Fibroblast of skin of scalp (primary cell): Measurements from ENCODE around the gene MIX23. TPM values are rescaled to one million over a fixed set of nuclear protein-coding genes. Genes with fewer than 3 reads are reported as not detected.

ENCODE experiments used
- DNase-seq: peaks from one replicate; pipeline ENCODE4 v3.0.0-alpha.2; 2013
- polyA plus RNA-seq, 2 experiments: library from polyadenylated mRNA; unstranded; fragments of 120-200 nt; gene quantifications; one replicate each; pipeline ENCODE4 v1.2.1, GENCODE V29; 2013; ENCODE audit not compliant: insufficient read length in 2 of 2

The MIX23 gene
- 41.1 TPM for polyA plus RNA-seq (2013, experiment 1 of 2; ENCODE audit: insufficient read length)
- polyA plus RNA-seq (2013, experiment 2 of 2; ENCODE audit: insufficient read length), result 41.6 TPM

DNA sequence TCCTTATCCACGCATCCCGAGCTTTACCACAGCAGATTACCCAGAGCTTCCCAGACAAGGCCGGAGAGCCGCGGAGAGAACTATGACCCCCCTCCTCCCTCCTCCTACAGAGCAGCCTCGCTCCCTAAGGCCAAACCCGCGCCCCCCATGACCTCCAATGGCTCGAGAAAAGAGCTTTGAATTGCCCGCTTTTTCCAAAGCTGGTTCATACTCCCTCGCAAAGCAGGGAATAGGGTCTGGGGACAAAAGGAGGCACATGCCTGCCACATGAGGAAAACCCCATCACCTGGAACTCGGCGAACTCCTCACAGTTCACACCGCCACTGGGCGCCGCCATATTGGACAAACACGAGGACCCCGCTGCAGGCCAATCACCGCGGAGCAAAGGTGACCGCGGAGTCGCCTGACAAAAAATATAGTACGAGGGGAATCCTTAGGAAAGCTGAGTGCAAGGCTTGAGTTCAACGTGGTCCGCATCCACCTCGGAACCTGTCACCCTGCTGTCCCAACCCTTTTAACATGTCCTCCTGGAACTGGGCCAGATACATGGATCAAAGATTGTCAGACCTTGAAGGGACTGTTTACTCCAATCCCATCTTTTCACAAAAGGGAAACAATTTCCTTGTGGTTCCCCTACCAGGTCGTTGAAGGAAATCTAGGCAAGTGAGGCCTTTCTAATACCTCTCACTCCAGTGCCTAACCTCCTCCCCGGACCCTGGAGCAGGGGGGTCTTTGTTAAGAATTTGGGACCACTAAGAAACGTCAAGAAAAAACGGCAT is at the start of gene MIX23:
Gene MIX23, minus strand, starts transcription at position 344 of the 779 bp plus-strand sequence. Its CDS starts 7 bp downstream, at position 337.
- peak; percentile 89 for DNase-seq

- DNase-seq, result no peak
Measured at GRCh38 chr3:122430371-122430770, 47.3 kb upstream of the MIX23 start.

DNA sequence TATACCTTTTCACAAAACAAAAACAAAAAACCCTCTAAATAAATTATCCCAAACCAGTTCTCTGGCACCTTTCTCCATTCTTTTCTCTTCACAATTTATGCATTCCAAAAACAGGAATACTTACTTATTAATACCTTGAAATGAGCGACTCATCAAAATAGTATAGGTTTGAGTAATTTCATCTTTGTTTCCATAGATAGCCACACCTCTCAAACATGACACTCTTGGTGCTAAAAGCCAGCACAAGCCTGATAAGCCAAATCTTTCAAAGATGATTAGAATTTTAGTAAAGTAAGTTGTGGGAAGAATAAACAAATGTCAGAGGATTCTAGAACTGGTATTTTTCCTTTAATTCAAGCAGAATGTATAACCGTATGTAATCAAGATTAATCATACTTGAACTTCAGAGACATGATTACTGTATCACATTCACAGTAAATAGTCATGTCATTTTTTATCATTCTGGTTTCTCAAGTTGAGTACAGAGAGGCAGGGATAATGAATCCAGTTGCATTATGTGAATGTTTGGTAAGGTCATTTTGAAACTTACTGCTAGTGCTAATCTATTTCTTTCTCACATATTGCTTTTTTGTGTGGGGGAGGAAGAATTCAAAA is 44.9 kb upstream of the MIX23 start:
- DNase-seq, result no peak

GRCh38 chr3:122421836-122422235 is 38.8 kb upstream of the MIX23 start:
- no peak for DNase-seq

GRCh38 chr3:122421101-122421500 is 38.1 kb upstream of the MIX23 start:
- DNase-seq, result no peak

GRCh38 chr3:122416966-122417365 is 33.9 kb upstream of the MIX23 start:
- no peak for DNase-seq

GRCh38 chr3:122415762-122416654 is 33.0 kb upstream of the MIX23 start, which contains the start of gene WDR5B:
Gene WDR5B (minus strand): TSS chr3:122416062. CDS start chr3:122415528, 534 bp downstream.
- peak; percentile 97 for DNase-seq

DNA sequence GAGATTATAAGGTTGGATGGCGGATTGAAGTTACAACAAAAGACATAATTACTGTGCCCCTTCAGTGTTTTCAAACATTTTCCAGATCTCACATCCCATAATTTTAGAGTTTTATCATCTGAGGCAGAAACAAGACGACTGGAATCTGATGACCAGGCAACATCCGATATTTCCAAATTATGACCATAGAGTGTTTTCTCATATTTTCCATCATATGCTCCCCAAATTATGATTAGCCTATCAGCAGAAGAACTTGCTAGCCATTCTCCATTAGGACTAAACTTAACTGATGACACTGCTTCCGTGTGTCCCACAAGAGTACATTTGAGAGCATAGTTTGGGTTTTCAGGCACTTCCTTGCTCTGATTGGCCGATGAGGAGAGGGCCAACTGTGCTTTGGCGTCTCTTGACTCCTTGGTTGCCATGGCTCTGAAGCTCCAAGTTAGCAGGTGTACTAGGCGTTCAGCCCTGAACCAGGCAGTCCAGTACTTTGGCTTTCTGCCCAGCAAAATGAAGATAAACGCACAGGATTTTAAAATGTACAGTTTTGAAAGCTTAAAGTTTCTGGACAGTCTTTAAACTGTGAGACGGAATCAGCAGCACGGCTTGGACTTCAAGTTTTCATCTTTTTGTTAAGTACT is 32.2 kb upstream of the MIX23 start:
- peak; percentile 23 for DNase-seq

GRCh38 chr3:122414391-122414790 is 31.4 kb upstream of the MIX23 start:
- DNase-seq, result no peak

GRCh38 chr3:122410639-122411038 is 27.6 kb upstream of the MIX23 start:
- DNase-seq, result no peak

- DNase-seq, result no peak
Measured at GRCh38 chr3:122410111-122410510, 27.1 kb upstream of the MIX23 start.

DNA sequence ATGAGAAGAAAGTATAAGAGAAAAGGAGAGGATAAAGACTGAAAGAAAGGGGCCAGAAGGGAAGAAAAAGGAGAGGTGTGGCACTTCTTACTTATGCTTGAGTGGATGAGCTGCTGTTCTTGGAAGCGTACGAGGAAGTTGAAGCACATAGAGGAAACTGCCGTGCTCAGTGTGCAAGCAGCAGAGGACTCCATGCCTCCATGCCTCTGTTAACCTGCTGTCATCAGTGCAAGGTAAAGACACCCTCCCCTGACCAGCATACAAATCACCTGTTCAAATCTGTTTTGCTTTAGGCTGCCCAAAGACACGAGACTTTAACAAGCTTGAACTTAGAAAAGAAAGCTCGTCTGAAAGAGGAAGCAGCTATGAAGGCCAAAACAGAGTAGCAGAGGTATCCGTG is 26.4 kb upstream of the MIX23 start:
- DNase-seq, result no peak

DNA sequence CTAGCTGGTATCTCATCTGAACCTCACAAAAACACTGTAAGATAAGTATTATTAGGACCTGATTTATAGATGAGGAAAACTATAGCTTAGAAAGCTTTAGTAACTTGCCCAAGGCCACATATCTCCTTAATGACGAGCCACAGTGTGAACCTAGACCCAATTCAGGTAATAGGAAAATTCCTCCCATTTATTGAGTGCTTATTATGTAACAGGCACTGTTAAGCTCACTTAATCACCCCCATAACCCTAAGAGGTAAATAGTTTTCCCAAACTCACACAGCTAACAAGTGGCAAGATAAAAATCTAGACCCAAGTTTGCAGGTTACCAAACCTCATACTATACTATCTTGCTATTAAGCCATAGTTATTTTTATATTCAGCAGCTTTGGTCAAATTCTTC is 24.9 kb upstream of the MIX23 start:
- no peak for DNase-seq

DNA sequence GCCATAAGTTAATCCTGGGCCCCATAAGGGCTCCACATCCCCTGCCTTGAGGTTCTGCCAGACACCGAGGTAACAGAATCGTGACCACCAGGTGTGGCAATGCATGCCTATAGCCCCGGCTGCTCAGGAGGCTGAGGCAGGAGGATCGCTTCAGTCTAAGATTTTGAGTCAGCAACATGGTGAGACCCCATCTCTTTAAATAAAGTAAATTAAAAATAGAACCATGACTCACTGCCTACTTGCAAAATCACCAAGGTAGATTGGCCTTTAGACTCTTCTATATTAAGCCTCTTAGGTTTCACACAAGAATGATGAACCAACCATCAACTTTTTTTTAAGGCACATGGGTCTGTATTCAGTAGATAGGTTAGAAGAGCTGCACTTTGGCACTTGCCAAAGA is 23.2 kb upstream of the MIX23 start:
- DNase-seq, result no peak

GRCh38 chr3:122405015-122405414 is 22.0 kb upstream of the MIX23 start:
- DNase-seq, result no peak

DNA sequence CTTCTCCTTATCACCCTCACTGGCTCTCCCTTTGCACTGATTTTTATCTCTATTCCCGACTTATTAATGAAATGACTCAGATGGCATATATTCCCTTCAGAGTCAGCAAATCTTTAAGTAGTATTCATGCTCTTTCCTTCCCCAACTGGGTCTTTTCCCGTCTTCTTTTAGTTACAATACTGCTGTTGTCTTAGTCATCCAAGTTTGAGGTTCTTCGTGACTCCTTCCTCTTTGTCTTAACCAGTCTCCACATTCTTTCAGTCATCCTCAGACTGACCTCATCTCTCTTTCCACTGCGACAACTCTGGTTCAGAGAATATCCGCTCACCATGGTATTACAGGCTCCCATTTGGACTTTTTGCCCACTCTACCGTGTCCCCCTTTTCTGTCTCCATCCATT is 20.5 kb upstream of the MIX23 start:
- DNase-seq, result peak; percentile 45

- DNase-seq, result no peak
Measured at GRCh38 chr3:122398920-122399319, 15.9 kb upstream of the MIX23 start.

DNA sequence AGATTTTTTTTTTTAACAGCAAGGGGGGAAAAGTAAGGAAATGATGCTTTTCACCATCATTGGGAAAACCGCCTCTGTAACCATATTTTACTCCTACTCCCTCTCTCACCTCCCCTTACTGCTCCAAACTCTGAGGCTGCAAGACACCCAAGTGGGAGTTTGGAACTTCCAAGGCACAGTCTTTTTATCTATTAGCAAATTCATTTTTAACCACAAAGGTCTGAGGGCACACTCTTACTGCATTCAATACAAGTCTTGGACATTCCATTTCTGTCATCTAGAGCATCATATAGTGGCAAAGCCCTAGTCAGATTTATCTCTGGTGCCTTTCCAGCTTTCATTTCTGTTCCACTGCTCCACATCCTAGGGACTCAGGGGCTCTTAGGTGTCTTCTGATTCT is 14.2 kb upstream of the MIX23 start:
- no peak for DNase-seq

DNA sequence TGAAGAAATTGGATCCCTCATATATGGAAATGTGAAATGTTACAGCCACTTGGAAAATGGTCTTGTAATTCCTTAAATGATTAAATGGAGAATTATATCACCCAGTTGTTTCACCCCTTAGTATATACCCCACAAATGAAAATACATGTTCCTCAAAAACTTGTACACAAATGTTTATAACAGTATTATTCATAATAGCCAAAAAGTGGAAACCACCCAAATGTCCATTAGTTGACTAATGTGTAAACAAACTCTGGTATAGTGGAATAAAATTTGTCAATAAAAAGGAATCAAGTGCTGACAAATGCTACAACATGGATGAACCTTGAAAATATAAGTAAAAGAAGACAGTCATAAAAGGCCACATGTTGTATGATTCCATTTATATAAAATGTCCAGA is 13.5 kb upstream of the MIX23 start:
- no peak for DNase-seq

DNA sequence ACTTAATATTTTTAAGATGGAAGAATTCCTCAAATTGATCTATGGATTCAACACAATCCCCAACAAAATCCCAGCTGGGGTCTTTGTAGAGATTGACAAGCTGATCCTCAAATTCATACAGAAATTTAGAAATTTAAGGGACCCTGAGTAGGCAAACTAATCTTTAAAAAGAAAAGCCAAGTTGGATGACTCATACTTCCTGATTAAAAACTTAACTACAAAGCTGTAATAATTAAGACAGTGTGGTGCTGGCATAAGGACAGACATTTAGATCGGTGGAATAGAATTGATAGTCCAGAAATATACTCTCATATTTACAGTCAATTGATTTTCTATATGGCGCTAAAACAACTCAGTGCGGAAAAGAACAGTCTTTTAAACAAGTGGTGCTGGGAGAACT is 12.6 kb upstream of the MIX23 start:
- no peak for DNase-seq

DNA sequence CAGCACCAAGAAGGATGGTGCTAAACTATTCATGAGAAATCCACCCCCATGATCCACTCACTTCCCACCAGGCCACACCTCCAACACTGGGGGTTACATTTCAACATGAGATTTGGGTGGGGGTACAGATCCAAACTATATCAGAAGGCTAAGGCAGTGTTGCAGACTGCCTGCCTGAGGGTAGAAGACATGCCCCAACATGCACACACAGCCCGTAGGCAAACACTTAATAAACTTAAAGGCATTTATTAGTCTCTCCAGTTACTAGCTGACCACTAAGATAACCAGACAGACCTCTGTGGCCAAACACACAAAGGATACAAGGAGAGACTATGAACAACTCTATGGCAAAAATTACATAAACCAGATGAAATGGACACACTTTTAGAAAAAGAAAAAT is 11.1 kb upstream of the MIX23 start:
- no peak for DNase-seq
